Brain pericyte (primary cell): Measurements from ENCODE around the gene COASY.
"Not testable (repeated sequence)": the region's sequence is repeated elsewhere in the genome, so short reads cannot be mapped to it uniquely, and the experiment has no call there.

Source experiments
- DNase-seq: peaks from one replicate; pipeline ENCODE4 v3.0.0-alpha.2; 2012; ENCODE audit warnings: low read depth, low spot score

Gene COASY

DNA sequence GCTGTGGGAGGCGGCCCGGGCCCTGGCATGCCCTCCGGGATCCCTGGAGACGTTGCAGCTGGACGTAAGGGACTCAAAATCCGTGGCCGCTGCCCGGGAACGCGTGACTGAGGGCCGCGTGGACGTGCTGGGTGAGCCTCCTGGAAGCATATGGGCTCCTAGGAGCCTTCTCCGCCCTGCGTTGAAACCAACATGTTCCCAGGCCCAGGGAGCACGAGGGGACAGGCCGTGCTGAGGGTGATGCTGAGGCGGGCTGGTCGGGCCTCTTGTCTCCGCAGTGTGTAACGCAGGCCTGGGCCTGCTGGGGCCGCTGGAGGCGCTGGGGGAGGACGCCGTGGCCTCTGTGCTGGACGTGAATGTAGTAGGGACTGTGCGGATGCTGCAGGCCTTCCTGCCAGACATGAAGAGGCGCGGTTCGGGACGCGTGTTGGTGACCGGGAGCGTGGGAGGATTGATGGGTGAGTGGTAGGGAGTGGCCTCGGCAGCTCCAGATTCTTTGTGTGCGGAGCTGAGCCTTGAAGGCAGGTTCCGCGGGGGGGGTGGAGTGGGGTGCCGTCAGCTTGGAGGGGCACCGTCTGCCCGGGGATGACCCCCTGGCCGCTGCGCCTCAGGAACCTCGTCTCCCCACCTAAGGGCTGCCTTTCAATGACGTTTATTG is 8.7 kb upstream of the COASY start:
- no peak for DNase-seq

DNA sequence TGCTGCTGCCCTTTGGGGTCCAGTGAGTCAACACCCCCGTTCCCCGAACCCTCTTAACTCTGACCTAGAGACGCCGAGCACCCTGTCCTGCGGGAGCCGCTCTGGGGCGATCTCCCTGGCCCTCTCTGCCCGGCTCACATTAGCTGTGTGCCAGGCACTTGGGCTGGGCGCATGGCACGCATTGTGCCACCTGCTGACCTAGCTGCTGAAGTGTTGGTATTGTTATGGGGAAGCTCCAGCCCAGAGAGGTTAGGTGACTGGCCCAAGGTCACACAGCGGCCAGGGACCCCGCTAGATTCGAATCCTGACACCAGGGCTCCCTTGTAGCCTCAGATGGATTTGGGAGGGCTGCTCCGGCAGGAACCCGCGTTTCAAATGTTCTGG is 8.1 kb upstream of the COASY start:
- no peak for DNase-seq

GRCh38 chr17:42554250-42555121 is 7.5 kb upstream of the COASY start:
- DNase-seq: peak; percentile 63

DNA sequence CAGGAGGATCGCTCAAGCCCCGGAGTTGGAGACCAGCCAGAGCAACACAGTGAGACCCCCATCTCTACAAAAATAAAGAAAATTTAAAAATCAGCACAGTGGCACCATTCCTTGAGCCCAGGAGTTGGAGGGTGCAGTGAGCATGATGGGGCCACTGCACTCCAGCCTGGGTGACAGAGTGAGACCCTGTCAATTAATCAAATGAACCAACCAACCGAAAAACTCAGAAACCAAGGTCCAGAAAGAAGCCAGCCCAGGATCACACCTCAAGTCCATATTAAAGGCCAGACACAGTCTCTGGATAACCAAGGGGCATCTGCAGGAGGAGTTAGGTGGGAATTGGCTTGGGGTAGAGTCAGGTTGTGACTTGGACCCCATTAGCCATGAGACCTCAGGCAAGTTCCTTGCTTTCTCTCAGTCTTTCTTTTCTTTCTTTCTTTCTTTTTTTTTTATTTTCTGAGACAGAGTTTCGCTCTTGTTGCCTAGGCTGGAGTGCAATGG is 6.8 kb upstream of the COASY start:
- no peak for DNase-seq

DNA sequence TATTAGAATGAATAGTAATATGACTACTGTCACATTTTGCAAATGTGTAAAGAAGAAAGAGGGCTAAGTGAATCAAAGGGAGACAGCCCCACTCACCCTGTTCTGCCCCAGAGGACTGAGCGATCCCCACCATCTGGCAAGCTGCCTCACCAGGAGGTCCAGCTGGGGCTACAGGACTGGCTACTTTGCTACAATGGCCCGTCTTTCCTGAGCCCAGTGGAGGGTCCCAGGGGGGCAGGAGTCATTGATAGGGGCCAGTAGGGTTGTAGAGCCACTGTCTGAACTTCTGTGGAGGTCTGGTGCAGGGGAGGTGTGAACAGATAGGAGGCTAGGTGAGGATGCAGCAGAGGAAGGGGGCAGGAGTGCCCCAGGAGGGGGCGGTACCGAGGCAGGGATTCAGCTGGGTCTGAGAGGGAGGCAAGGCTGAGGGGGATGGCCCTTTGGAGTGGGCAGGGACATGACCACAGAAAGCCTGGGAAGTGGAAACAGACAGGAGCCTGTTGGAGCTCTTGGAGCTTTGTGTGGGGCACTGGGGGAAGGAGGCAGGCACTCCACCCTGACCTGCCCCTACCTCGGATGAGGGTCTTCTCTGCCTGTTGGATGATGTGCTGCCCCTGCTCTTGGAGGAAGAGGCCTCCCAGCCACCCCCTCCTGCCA is 5.9 kb upstream of the COASY start:
- not testable (repeated sequence) for DNase-seq

GRCh38 chr17:42559075-42559474 is 2.9 kb upstream of the COASY start:
- no peak for DNase-seq

DNA sequence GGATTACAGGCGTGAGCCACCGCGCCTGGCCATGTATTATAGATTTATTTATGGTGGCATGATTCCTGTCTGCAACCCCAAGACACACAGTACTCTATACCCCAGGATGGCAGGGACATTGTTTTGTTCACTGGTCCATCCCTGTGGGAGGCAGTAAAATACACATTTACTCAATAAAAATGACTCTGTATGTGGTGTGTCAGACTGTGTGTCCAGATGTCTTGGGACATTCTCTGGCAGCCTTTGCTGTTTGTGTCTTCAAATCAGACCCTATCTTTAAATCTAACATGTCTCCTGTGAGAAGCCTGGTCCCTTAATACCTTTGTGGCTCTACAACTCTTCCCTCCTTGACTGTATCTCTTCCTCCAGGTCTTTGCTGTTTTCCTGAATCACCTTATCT is 1.7 kb upstream of the COASY start:
- DNase-seq: no peak

DNA sequence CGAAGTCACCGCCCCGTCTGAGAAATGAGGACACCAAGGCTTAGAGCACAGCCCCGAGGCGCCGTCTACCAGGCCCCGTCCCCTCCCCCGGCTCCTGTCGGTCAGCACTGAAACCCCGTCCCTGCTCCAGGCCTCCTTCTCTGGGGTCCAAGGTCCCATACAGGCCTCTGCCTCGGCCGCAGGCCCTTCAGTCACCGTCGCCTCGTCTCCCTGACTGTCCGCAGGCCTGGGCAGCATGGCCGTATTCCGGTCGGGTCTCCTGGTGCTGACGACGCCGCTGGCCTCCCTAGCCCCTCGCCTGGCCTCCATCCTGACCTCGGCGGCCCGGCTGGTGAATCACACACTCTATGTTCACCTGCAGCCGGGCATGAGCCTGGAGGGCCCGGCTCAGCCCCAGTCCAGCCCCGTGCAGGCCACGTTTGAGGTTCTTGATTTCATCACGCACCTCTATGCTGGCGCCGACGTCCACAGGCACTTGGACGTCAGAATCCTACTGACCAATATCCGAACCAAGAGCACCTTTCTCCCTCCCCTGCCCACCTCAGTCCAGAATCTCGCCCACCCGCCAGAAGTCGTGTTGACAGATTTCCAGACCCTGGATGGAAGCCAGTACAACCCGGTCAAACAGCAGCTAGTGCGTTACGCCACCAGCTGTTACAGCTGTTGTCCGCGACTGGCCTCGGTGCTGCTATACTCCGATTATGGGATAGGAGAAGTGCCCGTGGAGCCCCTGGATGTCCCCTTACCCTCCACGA is 617 bp downstream of the COASY start:
- no peak for DNase-seq

DNA sequence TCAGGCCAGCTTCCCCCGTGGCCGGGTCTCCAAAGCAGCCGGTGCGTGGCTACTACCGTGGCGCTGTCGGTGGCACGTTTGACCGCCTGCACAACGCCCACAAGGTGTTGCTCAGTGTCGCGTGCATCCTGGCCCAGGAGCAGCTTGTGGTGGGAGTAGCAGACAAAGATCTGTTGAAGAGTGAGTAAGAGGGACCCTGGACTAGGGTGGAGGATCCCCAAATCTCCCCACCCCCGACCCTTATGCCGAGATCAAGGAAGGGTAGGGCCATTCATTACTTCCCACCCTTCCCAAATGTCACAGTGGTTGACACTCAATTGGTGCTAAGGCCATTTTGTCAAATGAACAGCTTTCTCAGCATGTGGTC is 1.2 kb downstream of the COASY start:
- no peak for DNase-seq

- no peak for DNase-seq
Observed at GRCh38 chr17:42563543-42563942, 1.6 kb downstream of the COASY start.

DNA sequence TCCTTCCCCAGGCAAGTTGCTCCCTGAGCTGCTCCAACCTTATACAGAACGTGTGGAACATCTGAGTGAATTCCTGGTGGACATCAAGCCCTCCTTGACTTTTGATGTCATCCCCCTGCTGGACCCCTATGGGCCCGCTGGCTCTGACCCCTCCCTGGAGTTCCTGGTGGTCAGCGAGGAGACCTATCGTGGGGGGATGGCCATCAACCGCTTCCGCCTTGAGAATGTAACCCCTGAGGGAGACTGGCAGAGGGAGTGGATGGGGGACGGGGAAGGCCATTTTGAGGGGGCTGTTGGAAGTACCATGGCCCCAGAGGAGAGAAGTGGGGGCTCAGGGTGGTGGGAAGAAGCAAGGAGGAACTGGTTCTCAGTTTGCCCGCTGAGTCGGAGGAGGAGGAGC is 2.0 kb downstream of the COASY start:
- DNase-seq: no peak

DNA sequence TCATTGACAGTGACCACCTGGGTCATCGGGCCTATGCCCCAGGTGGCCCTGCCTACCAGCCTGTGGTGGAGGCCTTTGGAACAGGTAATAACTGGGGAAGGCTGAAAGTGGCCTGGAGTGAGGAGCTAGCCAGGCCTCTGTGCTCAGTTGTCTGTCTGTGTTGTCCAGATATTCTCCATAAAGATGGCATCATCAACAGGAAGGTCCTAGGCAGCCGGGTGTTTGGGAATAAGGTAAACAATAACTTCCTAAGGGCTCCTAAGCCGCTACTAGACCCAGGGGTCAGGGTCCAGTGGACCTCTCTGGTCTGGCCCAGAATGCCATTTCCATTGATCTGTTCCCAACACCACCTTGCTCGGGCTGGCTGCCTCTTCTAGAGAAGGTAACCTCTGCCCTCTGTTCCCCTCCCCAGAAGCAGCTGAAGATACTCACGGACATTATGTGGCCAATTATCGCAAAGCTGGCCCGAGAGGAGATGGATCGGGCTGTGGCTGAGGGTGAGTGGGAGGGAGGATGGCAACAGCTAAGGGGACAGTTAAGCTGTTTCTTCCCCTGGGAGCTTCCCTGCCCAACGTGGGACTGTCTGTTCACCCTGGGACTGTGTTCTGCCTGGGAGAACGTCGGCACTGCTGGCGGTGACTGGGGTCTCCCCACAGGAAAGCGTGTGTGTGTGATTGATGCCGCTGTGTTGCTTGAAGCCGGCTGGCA is 3.0 kb downstream of the COASY start:
- no peak for DNase-seq

DNA sequence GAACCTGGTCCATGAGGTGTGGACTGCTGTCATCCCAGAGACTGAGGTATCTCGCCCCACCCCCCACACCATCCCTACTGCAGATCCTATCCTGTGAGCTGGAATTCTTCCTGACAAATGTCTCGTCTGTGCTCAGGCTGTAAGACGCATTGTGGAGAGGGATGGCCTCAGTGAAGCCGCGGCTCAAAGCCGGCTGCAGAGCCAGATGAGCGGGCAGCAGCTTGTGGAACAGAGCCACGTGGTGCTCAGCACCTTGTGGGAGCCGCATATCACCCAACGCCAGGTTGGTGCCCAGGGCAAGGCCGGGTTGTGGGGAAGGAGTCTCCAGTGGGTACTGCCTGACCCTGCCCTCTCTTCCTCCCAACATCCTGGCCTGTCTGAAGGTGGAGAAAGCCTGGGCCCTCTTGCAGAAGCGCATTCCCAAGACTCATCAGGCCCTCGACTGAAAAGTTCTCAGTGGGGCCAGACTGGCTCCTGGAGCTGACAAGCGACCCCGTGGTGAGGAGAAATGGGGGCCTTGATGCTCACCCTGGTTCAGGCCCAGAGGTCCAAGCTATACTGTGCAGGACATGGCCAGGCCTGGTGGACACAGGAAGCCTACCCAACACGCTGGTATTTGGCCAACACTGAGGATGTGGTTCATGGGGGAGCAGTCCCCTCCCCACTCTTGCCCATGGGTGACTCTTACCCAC is 3.7 kb downstream of the COASY start:
- no peak for DNase-seq

DNA sequence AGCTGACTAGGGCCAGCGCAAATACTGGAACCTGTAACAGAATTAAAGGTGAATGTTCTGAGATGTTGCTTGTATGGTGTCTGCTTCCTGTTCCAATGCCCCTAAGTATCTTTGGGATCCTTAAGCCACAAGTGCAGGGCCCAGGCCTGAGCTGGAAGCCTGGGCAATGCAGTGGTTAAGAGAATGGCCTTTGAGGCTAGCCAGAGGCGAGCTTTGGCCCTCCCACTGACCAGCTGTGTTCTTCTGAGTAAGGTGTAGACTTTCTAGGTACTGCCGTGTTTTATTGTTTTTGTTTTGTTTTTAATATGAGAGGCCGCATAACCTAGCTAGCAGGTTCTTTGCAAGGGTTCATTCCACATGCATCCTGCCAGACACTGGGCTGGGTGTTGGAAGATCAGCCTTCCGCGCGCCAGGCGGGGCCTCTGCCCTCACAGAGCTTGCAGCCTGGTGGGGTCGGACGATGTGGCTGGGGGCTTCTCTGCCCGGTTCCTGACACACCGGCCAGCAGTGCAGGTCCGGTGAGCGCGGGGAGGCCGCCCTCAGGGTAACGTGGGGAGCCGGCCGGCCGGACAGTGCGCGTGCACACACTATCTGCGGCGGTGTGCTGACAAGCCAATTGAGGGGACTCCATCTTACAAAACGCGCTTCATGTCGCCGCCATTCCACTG is 4.4 kb downstream of the COASY start:
- no peak for DNase-seq

DNA sequence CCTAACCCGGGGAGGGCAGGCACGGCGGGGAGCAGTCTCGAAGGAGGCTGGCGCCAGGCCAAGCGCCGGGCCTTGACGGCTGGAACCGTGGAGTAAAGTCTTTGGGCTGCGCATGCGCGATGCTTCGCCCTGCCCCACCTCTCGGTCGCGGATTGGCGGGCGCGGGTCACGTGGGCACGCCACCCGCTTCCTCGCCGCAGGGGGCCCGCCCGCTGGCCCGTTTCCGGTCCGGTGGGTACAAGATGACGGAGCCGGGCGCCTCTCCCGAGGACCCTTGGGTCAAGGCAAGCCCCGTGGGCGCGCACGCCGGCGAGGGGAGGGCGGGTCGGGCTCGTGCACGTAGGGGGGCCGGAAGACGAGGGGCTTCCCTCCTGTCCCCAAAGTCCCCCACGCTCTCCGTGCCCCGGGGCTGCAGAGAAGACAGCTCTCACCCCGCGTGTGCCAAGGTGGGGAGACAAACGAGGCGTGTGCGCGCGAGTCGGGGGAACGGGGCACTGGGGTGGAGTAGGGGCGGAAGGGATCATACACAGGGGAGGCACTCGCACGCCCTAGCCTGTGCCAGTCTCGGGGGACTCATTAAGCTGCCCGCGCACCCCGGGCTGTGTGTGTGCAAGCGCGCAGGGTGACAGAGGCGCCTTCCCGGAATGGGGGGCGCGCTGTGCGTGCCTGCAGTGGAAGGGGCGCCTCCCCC is 5.1 kb downstream of the COASY start, which contains the start of gene MLX:
Gene MLX, plus strand, starts transcription at position 218 of the 691 bp plus-strand sequence. Its CDS starts 25 bp downstream, at position 243.
- peak; percentile 72 for DNase-seq

DNA sequence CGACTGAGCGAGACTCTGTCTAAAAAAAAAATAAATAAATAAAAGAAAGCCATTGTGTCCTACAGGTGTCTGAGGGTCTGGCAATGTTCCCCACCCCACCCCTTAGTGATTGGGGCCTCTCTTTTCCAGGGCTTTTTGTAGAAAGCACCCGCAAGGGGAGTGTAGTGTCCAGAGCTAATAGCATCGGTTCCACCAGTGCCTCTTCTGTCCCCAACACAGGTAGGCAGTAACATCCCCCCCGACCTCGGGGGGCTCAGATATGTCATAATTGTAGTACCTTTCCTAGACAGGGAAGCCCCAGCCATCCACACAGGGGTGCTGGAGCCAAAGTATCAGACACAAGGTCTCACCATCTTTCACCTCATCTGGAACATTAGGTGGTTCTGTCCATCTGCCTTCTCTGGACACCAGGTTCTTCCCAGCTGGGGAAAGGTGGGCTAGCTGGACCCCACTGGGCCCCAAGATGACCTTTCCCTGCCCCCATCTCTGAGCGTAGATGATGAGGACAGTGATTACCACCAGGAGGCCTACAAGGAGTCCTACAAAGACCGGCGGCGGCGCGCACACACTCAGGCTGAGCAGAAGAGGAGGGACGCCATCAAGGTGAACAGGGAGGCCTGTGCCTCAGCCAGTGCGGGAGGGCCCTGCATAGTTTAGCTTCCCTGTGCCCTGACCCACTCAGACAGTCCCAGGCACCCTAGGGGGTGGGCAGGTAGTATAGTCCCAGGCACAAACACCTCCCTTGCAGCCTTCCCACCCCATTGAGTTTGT is 6.6 kb downstream of the COASY start:
- no peak for DNase-seq

GRCh38 chr17:42571435-42572225 is 9.7 kb downstream of the COASY start:
- no peak for DNase-seq

DNA sequence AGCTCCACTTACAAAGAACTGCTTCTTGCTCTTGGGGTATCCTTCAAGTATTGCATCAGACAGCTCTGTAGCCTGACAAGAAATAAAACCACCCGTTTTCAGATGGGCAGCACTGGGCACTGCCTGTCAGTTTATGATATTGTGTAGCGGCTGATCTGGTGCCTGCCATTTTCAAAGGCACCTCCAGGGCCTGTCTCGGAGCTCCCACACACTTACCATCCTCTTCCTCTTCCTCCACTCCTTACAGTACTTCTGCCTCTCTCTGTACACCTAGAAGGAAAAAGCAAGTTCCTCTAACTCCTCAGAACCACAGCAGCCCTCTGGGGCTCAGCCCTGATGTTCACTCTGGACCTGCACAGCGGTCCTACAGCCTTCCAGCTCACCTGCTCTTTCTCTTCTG is 11.1 kb downstream of the COASY start:
- no peak for DNase-seq
